Endothelial cell of umbilical vein (primary cell): ENCODE measurements around the gene MOG. TPM values are rescaled to one million over a fixed set of nuclear protein-coding genes. Genes with fewer than 3 reads are reported as not detected.

Experiments
- Bru-seq: library from RNA; stranded (reverse); fragments of 400-500 nt; gene quantifications from one replicate; lab custom pipeline; 2021; lab: Mats Ljungman, UMichigan
- BruChase-seq, 2 experiments: library from RNA; stranded (reverse); fragments of 400-500 nt; gene quantifications; one replicate each; lab custom pipeline; 2021; lab: Mats Ljungman, UMichigan
- BruUV-seq: library from RNA; stranded (reverse); fragments of 400-500 nt; replicated peaks from 2 replicates; lab custom pipeline; 2021; lab: Mats Ljungman, UMichigan
- CTCF ChIA-PET: fragments of 300-600, 350-600 bp; sonication (Branson Sonifier 250); formaldehyde crosslinking; loops from one replicate; lab custom pipeline; 2021; ENCODE audit warnings: antibody characterized with exemption, inconsistent platforms; lab: Charles Lee
- POLR2A ChIA-PET: fragments of 300-600, 350-600 bp; sonication (Branson Sonifier 250); formaldehyde crosslinking; loops from one replicate; lab custom pipeline; 2021; ENCODE audit warnings: antibody characterized with exemption, inconsistent platforms; lab: Charles Lee
- DNase-seq: peaks from one replicate; pipeline ENCODE4 v3.0.0-alpha.2; 2011; ENCODE audit warnings: low read depth, low spot score
- FAIRE-seq: peaks from 2 replicates; lab custom pipeline; 2011; peaks lifted over from hg19 to GRCh38; lab: Jason Lieb, UNC
- H2AFZ ChIP-seq: 2 replicates; pipeline ENCODE4 v1.6.0; 2012; ENCODE audit warnings: low read depth, low read length, control low read depth, inconsistent platforms
- H3K27ac ChIP-seq: 2 replicates; pipeline ENCODE4 v1.5.1; 2011; ENCODE audit warnings: low read depth, mild to moderate bottlenecking, control low read depth, low read length, moderate library complexity; ENCODE audit not compliant: insufficient read depth
- H3K27me3 ChIP-seq, 2 experiments: 2 replicates each; pipeline versions ENCODE4 v1.6.0 to v1.6.1; 2011; ENCODE audit warnings: low read length in 2 of 2, mixed read lengths in 1 of 2; ENCODE audit not compliant: control insufficient read depth in 2 of 2, insufficient read depth in 2 of 2
- H3K36me3 ChIP-seq, 2 experiments: 2 replicates in 1 of 2; 3 replicates in 1 of 2; pipeline ENCODE4 v1.5.1; 2011; ENCODE audit warnings: low read length in 2 of 2, mild to moderate bottlenecking in 1 of 2, moderate library complexity in 1 of 2; ENCODE audit not compliant: control insufficient read depth in 2 of 2, insufficient read depth in 2 of 2; ENCODE audit errors: extremely low read depth in 1 of 2
- H3K4me1 ChIP-seq: 3 replicates; pipeline ENCODE4 v1.5.1; 2011; ENCODE audit warnings: mild to moderate bottlenecking, low read length; ENCODE audit not compliant: control insufficient read depth, insufficient read depth; ENCODE audit errors: extremely low read depth
- H3K4me2 ChIP-seq: 2 replicates; pipeline ENCODE4 v1.6.1; 2011; ENCODE audit warnings: low read length, control low read depth, mixed read lengths; ENCODE audit not compliant: insufficient read depth
- H3K4me3 ChIP-seq, 3 experiments: fragments of 200-600 bp in 1 of 3; sonication (generic), shearing (Covaris generic) in 1 of 3; replicated peaks in 1 of 3; 2 replicates each; pipeline ENCODE4 v1.5.1; 2011 to 2016; ENCODE audit warnings: control low read depth in 3 of 3, low read length in 3 of 3, mild to moderate bottlenecking in 2 of 3, inconsistent platforms in 1 of 3, low read depth in 1 of 3, moderate library complexity in 1 of 3; ENCODE audit not compliant: insufficient read depth in 1 of 3
- H3K79me2 ChIP-seq: 2 replicates; pipeline ENCODE4 v1.6.0; 2012; ENCODE audit warnings: low read length, inconsistent platforms; ENCODE audit not compliant: control insufficient read depth, insufficient read depth
- H3K9ac ChIP-seq: replicated peaks from 2 replicates; pipeline ENCODE3; 2011; ENCODE audit warnings: low read length, control low read depth; ENCODE audit not compliant: insufficient read depth; ENCODE audit errors: extremely low read depth
- H3K9me1 ChIP-seq: replicated peaks from 3 replicates; pipeline ENCODE4 v1.6.0; 2011; ENCODE audit warnings: mild to moderate bottlenecking, low read length; ENCODE audit not compliant: control insufficient read depth, insufficient read depth; ENCODE audit errors: extremely low read depth
- H3K9me3 ChIP-seq: replicated peaks from 2 replicates; pipeline ENCODE4 v1.5.1; 2012; ENCODE audit warnings: low read length, inconsistent platforms; ENCODE audit not compliant: control insufficient read depth, insufficient read depth
- H4K20me1 ChIP-seq: replicated peaks from 2 replicates; pipeline ENCODE3; 2011; ENCODE audit warnings: mild to moderate bottlenecking, low read length; ENCODE audit not compliant: control insufficient read depth, insufficient read depth; ENCODE audit errors: extremely low read depth
- CTCF ChIP-seq, 2 donors: IDR thresholded peaks; 1 replicate in 1 of 2; 2 replicates in 1 of 2; pipeline ENCODE4 v1.5.1; 2011; ENCODE audit warnings: low read length in 2 of 2, mild to moderate bottlenecking in 2 of 2, moderate library complexity in 2 of 2, control low read depth in 1 of 2, inconsistent platforms in 1 of 2, low read depth in 1 of 2; ENCODE audit not compliant: insufficient read depth in 1 of 2; ENCODE audit errors: extremely low read depth in 1 of 2
- EZH2 ChIP-seq: IDR thresholded peaks from 2 replicates; pipeline ENCODE4 v1.6.1; 2012; ENCODE audit warnings: borderline replicate concordance, low read depth, mild to moderate bottlenecking, moderate library complexity, low read length, inconsistent platforms; ENCODE audit not compliant: severe bottlenecking
- FOS ChIP-seq: IDR thresholded peaks from 2 replicates; pipeline ENCODE4 v1.6.1; 2011; ENCODE audit warnings: mild to moderate bottlenecking, low read length, moderate library complexity, borderline replicate concordance; ENCODE audit not compliant: insufficient read depth
- GATA2 ChIP-seq: IDR thresholded peaks from 2 replicates; pipeline ENCODE4 v1.7.0; 2011; ENCODE audit warnings: low read depth, mild to moderate bottlenecking, moderate library complexity, mixed read lengths, low read length; ENCODE audit not compliant: insufficient read length, insufficient read depth
- JUN ChIP-seq: IDR thresholded peaks from 2 replicates; pipeline ENCODE4 v1.6.1; 2011; ENCODE audit warnings: borderline replicate concordance, low read depth; ENCODE audit not compliant: insufficient read length, insufficient read depth
- MAX ChIP-seq: IDR thresholded peaks from 2 replicates; pipeline ENCODE4 v1.6.1; 2011; ENCODE audit not compliant: insufficient read depth, insufficient read length
- MYC ChIP-seq: IDR thresholded peaks from one replicate; pipeline ENCODE4 v1.6.1; 2011; ENCODE audit warnings: mild to moderate bottlenecking, low read depth, low read length
- POLR2A ChIP-seq: IDR thresholded peaks from 2 replicates; pipeline ENCODE4 v1.6.1; 2012; ENCODE audit warnings: low read depth, mild to moderate bottlenecking, control low read depth, low read length
- POLR2AphosphoS5 ChIP-seq: IDR thresholded peaks from 2 replicates; pipeline ENCODE4 v1.6.1; 2012; ENCODE audit warnings: low read depth, mild to moderate bottlenecking, control low read depth, low read length, moderate library complexity; ENCODE audit not compliant: insufficient read depth
- dilution Hi-C: fragments of 300-500 bp; cut with MboI; formaldehyde crosslinking; loops from one replicate; pipeline ENCODE4 v1.15.0; 2019; ENCODE audit warnings: low sequenced_read_pairs; ENCODE audit not compliant: extremely low pct_ligation_motif_present
- intact Hi-C: fragments of 100-400 bp; cut with micrococcal nuclease; formaldehyde crosslinking; loops from one replicate; pipeline ENCODE4 v1.10.0; 2022
- long read RNA-seq: library from polyadenylated mRNA; stranded (forward); transcript quantifications from one replicate; pipeline ENCODE4 v2.0.0, GENCODE V29; 2021
- polyA minus RNA-seq, 3 experiments: library from RNA; depleted of rRNA, polyadenylated mRNA; stranded (reverse); fragments of >200 nt; gene quantifications; 1 replicate in 1 of 3; 2 replicates in 2 of 3; pipeline ENCODE4 v1.2.3, GENCODE V29; 2011
- polyA plus RNA-seq, 4 experiments: library from polyadenylated mRNA; depleted of rRNA in 3 of 4; stranded (reverse) in 3 of 4; unstranded in 1 of 4; fragments of >200 nt; gene quantifications; 2 replicates each; pipeline versions ENCODE4 v1.2.1 to v1.2.3, GENCODE V29; 2011 to 2012; ENCODE audit warnings: missing spikeins in 1 of 4
- total RNA-seq: library from RNA; stranded (reverse); gene quantifications from 2 replicates; pipeline ENCODE4 v1.2.3, GENCODE V29; 2021

Gene MOG
- total RNA-seq (not detected in 2 replicates), polyA plus RNA-seq (not detected in 2 replicates), polyA minus RNA-seq (not detected in 2 replicates), Bru-seq, nascent RNA (not detected), BruChase-seq, experiment 1, labeled RNA remaining after a 6-hour chase (percentile 15 among the genes with signal in this experiment), BruChase-seq, experiment 2, labeled RNA remaining after a 2-hour chase (not detected)
- not detected in 2 replicates for polyA plus RNA-seq (2011; cell fraction: cytosol; rRNA removed)
- polyA plus RNA-seq (2011; cell fraction: nucleus; rRNA removed), result not detected in 2 replicates
- polyA plus RNA-seq (2012), result not detected in 2 replicates
- not detected for polyA minus RNA-seq (2011; cell fraction: cytosol; rRNA and poly(A)+ RNA removed)
- not detected in 2 replicates for polyA minus RNA-seq (2011; cell fraction: nucleus; rRNA and poly(A)+ RNA removed)
- long read RNA-seq, result 0 reads

GRCh38 chr6:29656798-29657197 is at the start of gene MOG:
TSS of gene MOG (plus strand) at chr6:29657092. CDS start at chr6:29657210, 118 bp downstream.
- H3K79me2 ChIP-seq, result no peaks in the 10 kb centered on the region
- no peak within 1 kb of the TSS for H3K27ac ChIP-seq
- no peak within 1 kb of the TSS for H3K4me2 ChIP-seq
- H3K4me3 ChIP-seq, result no peak within 1 kb of the TSS
- H3K9ac ChIP-seq, result no peak within 1 kb of the TSS
- DNase-seq (no peak), FAIRE-seq (no peak)
- H3K36me3 ChIP-seq, result no peaks in the 10 kb centered on the region
- no TSS peak for BruUV-seq
- intact Hi-C loops (no loop called here), dilution Hi-C loops (no loop called here)
- H3K9me3 ChIP-seq, result no peaks in the 10 kb centered on the region
- no peaks in the 10 kb centered on the region for H3K9me1 ChIP-seq
- no peak within 1 kb of the TSS for H2AFZ ChIP-seq
- TF ChIP-seq POLR2A (no peak), POLR2AphosphoS5 (no peak), EZH2 (no peak), CTCF (IDR thresholded peaks at IDR 0.05; ENCODE audit: extremely low read depth in 1 of 2, insufficient read depth in 1 of 2, low read depth in 1 of 2, low read length in 2 of 2) (no peak), FOS (no peak), MYC (no peak), GATA2 (no peak), JUN (no peak), MAX (no peak)
- H3K27me3 ChIP-seq, result peaks cover 21 to 27% of the 10 kb centered on the region in 2 experiments
- POLR2A ChIA-PET, result no interaction called here
- CTCF ChIA-PET, result interaction anchor here (1.1 kb wide), 1 partner anchor 40 kb away, joined by 4 read pairs; no protein-coding TSS in a partner anchor
- H4K20me1 ChIP-seq, result no peaks in the 10 kb centered on the region
- no peaks in the 10 kb centered on the region for H3K4me1 ChIP-seq
